Liver (tissue), 9 donors: ENCODE data around the gene MLLT3. TPM values are rescaled to one million over a fixed set of nuclear protein-coding genes. Genes with fewer than 3 reads are reported as not detected.

Source experiments
- DNase-seq: peaks from one replicate; pipeline ENCODE4 v3.0.0-alpha.2; 2017; ENCODE audit warnings: low spot score
- H3K27ac ChIP-seq, 2 donors: one replicate each; pipeline ENCODE4 v1.7.0; 2013; ENCODE audit warnings: inconsistent platforms in 2 of 2, low read length in 2 of 2, control low read depth in 1 of 2, low read depth in 1 of 2, mild to moderate bottlenecking in 1 of 2
- H3K27me3 ChIP-seq, 4 donors: one replicate each; pipeline versions ENCODE4 v1.6.1 to v1.7.0; 2013; ENCODE audit warnings: low read length in 3 of 4, inconsistent platforms in 1 of 4, mild to moderate bottlenecking in 1 of 4, moderate library complexity in 1 of 4; ENCODE audit not compliant: control insufficient read depth in 4 of 4, insufficient read depth in 4 of 4
- H3K36me3 ChIP-seq, 4 donors: one replicate each; pipeline versions ENCODE4 v1.6.1 to v1.7.0; 2013; ENCODE audit warnings: low read length in 3 of 4, mild to moderate bottlenecking in 3 of 4, low read depth in 1 of 4, moderate library complexity in 1 of 4; ENCODE audit not compliant: control insufficient read depth in 4 of 4, insufficient read depth in 3 of 4
- H3K4me1 ChIP-seq, 4 donors: one replicate each; pipeline versions ENCODE4 v1.6.1 to v1.7.0; 2013; ENCODE audit warnings: low read length in 3 of 4, mild to moderate bottlenecking in 3 of 4, moderate library complexity in 1 of 4; ENCODE audit not compliant: control insufficient read depth in 4 of 4, insufficient read depth in 4 of 4
- H3K4me3 ChIP-seq, 3 donors: one replicate each; pipeline versions ENCODE4 v1.6.1 to v1.7.0; 2013; ENCODE audit warnings: low read length in 3 of 3, control low read depth in 1 of 3, low read depth in 1 of 3, mild to moderate bottlenecking in 1 of 3
- H3K9ac ChIP-seq, 2 donors: one replicate each; pipeline ENCODE4 v1.7.0; 2013; ENCODE audit warnings: low read length in 2 of 2, mild to moderate bottlenecking in 2 of 2, moderate library complexity in 2 of 2, control low read depth in 1 of 2, low read depth in 1 of 2
- H3K9me3 ChIP-seq, 4 donors: one replicate each; pipeline versions ENCODE4 v1.6.1 to v1.7.0; 2013; ENCODE audit warnings: low read length in 3 of 4; ENCODE audit not compliant: control insufficient read depth in 4 of 4
- ATF3 ChIP-seq: IDR thresholded peaks from 2 replicates; pipeline ENCODE4 v1.6.1; 2016; ENCODE audit warnings: antibody characterized with exemption
- CTCF ChIP-seq: fragments of 150-350 bp; IDR thresholded peaks from 2 replicates; pipeline ENCODE4 v1.5.1; 2017; ENCODE audit warnings: improper control_type of control experiment, low read depth, low read length; ENCODE audit not compliant: missing input control
- EGR1 ChIP-seq, 2 donors: IDR thresholded peaks; 2 replicates each; pipeline ENCODE4 v1.6.1; 2016 to 2018; ENCODE audit warnings: antibody characterized with exemption in 2 of 2, low read depth in 2 of 2
- FOXA1 ChIP-seq: IDR thresholded peaks from 2 replicates; pipeline ENCODE4 v1.6.1; 2016; ENCODE audit warnings: antibody characterized with exemption
- FOXA2 ChIP-seq: IDR thresholded peaks from 2 replicates; pipeline ENCODE4 v1.6.1; 2016; ENCODE audit warnings: antibody characterized with exemption
- GABPA ChIP-seq, 2 donors: IDR thresholded peaks in 1 of 2; conservative IDR thresholded peaks in 1 of 2; 2 replicates each; pipeline ENCODE4 v1.6.1; 2016; ENCODE audit warnings: antibody characterized with exemption in 2 of 2, mild to moderate bottlenecking in 1 of 2, moderate library complexity in 1 of 2
- HNF4A ChIP-seq, 2 donors: conservative IDR thresholded peaks; 2 replicates each; pipeline ENCODE4 v1.6.1; 2016; ENCODE audit warnings: antibody characterized with exemption in 2 of 2, mild to moderate bottlenecking in 2 of 2
- HNF4G ChIP-seq: IDR thresholded peaks from 2 replicates; pipeline ENCODE4 v1.6.1; 2016; ENCODE audit warnings: antibody characterized with exemption
- JUND ChIP-seq, 2 donors: IDR thresholded peaks; 2 replicates each; pipeline ENCODE4 v1.6.1; 2016; ENCODE audit warnings: antibody characterized with exemption in 2 of 2
- MAX ChIP-seq: IDR thresholded peaks from 2 replicates; pipeline ENCODE4 v1.6.1; 2016; ENCODE audit warnings: antibody characterized with exemption
- NR2F2 ChIP-seq: IDR thresholded peaks from 2 replicates; pipeline ENCODE4 v1.6.1; 2016; ENCODE audit warnings: antibody characterized with exemption
- RAD21 ChIP-seq, 2 donors: IDR thresholded peaks; 2 replicates each; pipeline ENCODE4 v1.6.1; 2016; ENCODE audit warnings: antibody characterized with exemption in 2 of 2, mild to moderate bottlenecking in 2 of 2
- REST ChIP-seq: IDR thresholded peaks from 2 replicates; pipeline ENCODE4 v1.6.1; 2016; ENCODE audit warnings: antibody characterized with exemption, mild to moderate bottlenecking
- RXRA ChIP-seq, 2 donors: IDR thresholded peaks; 2 replicates each; pipeline ENCODE4 v1.6.1; 2017 to 2018; ENCODE audit warnings: antibody characterized with exemption in 2 of 2, mild to moderate bottlenecking in 1 of 2
- SP1 ChIP-seq: IDR thresholded peaks from 2 replicates; pipeline ENCODE4 v1.6.1; 2018; ENCODE audit warnings: antibody characterized with exemption, mild to moderate bottlenecking
- TAF1 ChIP-seq: conservative IDR thresholded peaks from 2 replicates; pipeline ENCODE4 v1.6.1; 2016; ENCODE audit warnings: antibody characterized with exemption, mild to moderate bottlenecking
- YY1 ChIP-seq: IDR thresholded peaks from 2 replicates; pipeline ENCODE4 v1.6.1; 2016; ENCODE audit warnings: antibody characterized with exemption, mild to moderate bottlenecking
- ZBTB33 ChIP-seq: IDR thresholded peaks from 2 replicates; pipeline ENCODE4 v1.6.1; 2016; ENCODE audit warnings: antibody characterized with exemption
- WGBS: extraction: QIAGEN DNeasy Blood & Tissue Kit; methylation state at CpG from one replicate; pipeline ENCODE4 v1.1.7; 2013; 5-methylcytosine and 5-hydroxymethylcytosine counted together
- polyA plus RNA-seq, 2 donors: library from polyadenylated mRNA; stranded (reverse) in 1 of 2; unstranded in 1 of 2; fragments of 200-250 nt in 1 of 2; fragments of >200 nt in 1 of 2; fragmentation: Nextera tagmentation in 1 of 2; extraction: Ambion mirVana in 1 of 2; gene quantifications; one replicate each; pipeline versions ENCODE4 v1.2.1 to v1.2.3, GENCODE V29; 2013 to 2015
- total RNA-seq, 2 donors: library from RNA; depleted of rRNA; stranded (reverse); fragments of >200 nt; gene quantifications; one replicate each; pipeline ENCODE4 v1.2.3, GENCODE V29; 2014
- donor health status: healthy.
- donor health status: healthy.
- donor health status: healthy.
- donor health status: healthy.
- donor health status: healthy.

The MLLT3 gene
- total and polyA plus RNA-seq, 4 donors: 0.79 to 25.5 (median 1.3) TPM

GRCh38 chr9:20418485-20418884, 203.8 kb downstream of the MLLT3 start (continued):
- no peak for TF ChIP-seq REST
- no peak for TF ChIP-seq TAF1

- Histone ChIP-seq H3K4me3 (no peak overlapping the region), H3K27me3 (no peaks in the 10 kb centered on the region), H3K36me3 (no peaks in the 10 kb centered on the region), H3K4me1 (no peaks in the 10 kb centered on the region), H3K9me3 (no peaks in the 10 kb centered on the region), H3K9ac (no peak overlapping the region), H3K27ac (no peak overlapping the region)
- 81% methylated on average over 5 of the region's 5 CpGs for WGBS
- DNase-seq: no peak
- no peak for TF ChIP-seq EGR1 (IDR thresholded peaks at IDR 0.05; ENCODE audit: low read depth in 2 of 2)
- no peak for TF ChIP-seq HNF4A (conservative IDR thresholded peaks at IDR 0.05)
- no peak for TF ChIP-seq GABPA (IDR thresholded peaks at IDR 0.05 in 1 of 2, conservative IDR thresholded peaks at IDR 0.05 in 1 of 2)
- TF ChIP-seq FOXA1: no peak
- TF ChIP-seq ZBTB33: no peak
- no peak for TF ChIP-seq ATF3
- TF ChIP-seq TAF1: no peak
- no peak for TF ChIP-seq JUND (IDR thresholded peaks at IDR 0.05)
- TF ChIP-seq MAX: no peak
- TF ChIP-seq RXRA (IDR thresholded peaks at IDR 0.05): no peak
- no peak for TF ChIP-seq REST
- TF ChIP-seq YY1: no peak
- TF ChIP-seq CTCF: no peak
- TF ChIP-seq FOXA2: no peak
- TF ChIP-seq SP1: no peak
- TF ChIP-seq NR2F2: no peak
- TF ChIP-seq HNF4G: no peak
- no peak for TF ChIP-seq RAD21 (IDR thresholded peaks at IDR 0.05)
These were observed 204.8 kb downstream of the MLLT3 start for GRCh38 chr9:20417373-20418080.
